Measurements from ENCODE around the gene LMF1.

Gene LMF1

GRCh38 chr16:1013593-1013900 is 42.8 kb upstream of the LMF1 start:
- no peak for TF ChIP-seq CTCF (conservative IDR thresholded peaks at IDR 0.05; ENCODE audit: control insufficient read depth, insufficient read depth, low read depth, low read length)
- H3K4me3 ChIP-seq (ENCODE audit: control insufficient read depth, low read depth, low read length) = no peak overlapping the region
- DNase-seq (ENCODE audit: low read depth) = no peak

GRCh38 chr16:1012722-1013592 is 42.2 kb upstream of the LMF1 start:
- H3K4me3 ChIP-seq (ENCODE audit: control insufficient read depth, low read depth, low read length) = no peak overlapping the region
- no peak for DNase-seq (ENCODE audit: low read depth)
- TF ChIP-seq CTCF (conservative IDR thresholded peaks at IDR 0.05; ENCODE audit: control insufficient read depth, insufficient read depth, low read depth, low read length) = no peak

GRCh38 chr16:1012135-1012534 is 41.4 kb upstream of the LMF1 start:
- no peak overlapping the region for H3K4me3 ChIP-seq (ENCODE audit: control insufficient read depth, low read depth, low read length)
- no peak for TF ChIP-seq CTCF (conservative IDR thresholded peaks at IDR 0.05; ENCODE audit: control insufficient read depth, insufficient read depth, low read depth, low read length)
- no peak for DNase-seq (ENCODE audit: low read depth)

- TF ChIP-seq CTCF (conservative IDR thresholded peaks at IDR 0.05; ENCODE audit: control insufficient read depth, insufficient read depth, low read depth, low read length) = no peak
- DNase-seq (ENCODE audit: low read depth) = no peak
- H3K4me3 ChIP-seq (ENCODE audit: control insufficient read depth, low read depth, low read length) = no peak overlapping the region
These were observed 40.7 kb upstream of the LMF1 start for GRCh38 chr16:1011316-1012082.

- no peak for TF ChIP-seq CTCF (conservative IDR thresholded peaks at IDR 0.05; ENCODE audit: control insufficient read depth, insufficient read depth, low read depth, low read length)
- no peak for DNase-seq (ENCODE audit: low read depth)
- H3K4me3 ChIP-seq (ENCODE audit: control insufficient read depth, low read depth, low read length) = no peak overlapping the region
These were observed 40.0 kb upstream of the LMF1 start for GRCh38 chr16:1010815-1011214.

- TF ChIP-seq CTCF (conservative IDR thresholded peaks at IDR 0.05; ENCODE audit: control insufficient read depth, insufficient read depth, low read depth, low read length) = no peak
- no peak for DNase-seq (ENCODE audit: low read depth)
- H3K4me3 ChIP-seq (ENCODE audit: control insufficient read depth, low read depth, low read length) = no peak overlapping the region
These were observed 39.5 kb upstream of the LMF1 start for GRCh38 chr16:1010251-1010650.

Measured in fibroblast of mammary gland (primary cell).